Activated T-cell treated with anti-CD3 and anti-CD28 coated beads for 1 hour (primary cell): ENCODE data around the gene RAB3IL1.

Experiments
- DNase-seq: peaks from one replicate; pipeline ENCODE4 v3.0.0-alpha.2; 2020; ENCODE audit warnings: low read depth

The RAB3IL1 gene

GRCh38 chr11:61952882-61953281 is 35.5 kb upstream of the RAB3IL1 start:
- DNase-seq = no peak

GRCh38 chr11:61951484-61952135 is 34.2 kb upstream of the RAB3IL1 start:
- no peak for DNase-seq

- no peak for DNase-seq
Observed at GRCh38 chr11:61950035-61950547, 32.7 kb upstream of the RAB3IL1 start, which contains the start of gene BEST1. BEST1 (plus strand) TSS chr11:61950351; CDS start chr11:61951807, 1,456 bp downstream.

- no peak for DNase-seq
Observed at GRCh38 chr11:61949169-61950034, 32.0 kb upstream of the RAB3IL1 start.

GRCh38 chr11:61948505-61948904 is 31.1 kb upstream of the RAB3IL1 start:
- DNase-seq = no peak

GRCh38 chr11:61947486-61948210 is 30.3 kb upstream of the RAB3IL1 start:
- peak; percentile 49 for DNase-seq

GRCh38 chr11:61946894-61947293 is 29.5 kb upstream of the RAB3IL1 start:
- DNase-seq = no peak

- no peak for DNase-seq
Observed at GRCh38 chr11:61945191-61945590, 27.8 kb upstream of the RAB3IL1 start.

- no peak for DNase-seq
Observed at GRCh38 chr11:61940466-61940865, 23.1 kb upstream of the RAB3IL1 start.

- no peak for DNase-seq
Observed at GRCh38 chr11:61935861-61936260, 18.5 kb upstream of the RAB3IL1 start.

- no peak for DNase-seq
Observed at GRCh38 chr11:61930933-61931332, 13.6 kb upstream of the RAB3IL1 start.

GRCh38 chr11:61928606-61929005 is 11.2 kb upstream of the RAB3IL1 start:
- DNase-seq = no peak

- no peak for DNase-seq
Observed at GRCh38 chr11:61927501-61927900, 10.1 kb upstream of the RAB3IL1 start.

- DNase-seq = no peak
Observed at GRCh38 chr11:61926235-61926634, 8.9 kb upstream of the RAB3IL1 start.

- DNase-seq = no peak
Observed at GRCh38 chr11:61925736-61926135, 8.4 kb upstream of the RAB3IL1 start.

- DNase-seq = no peak
Observed at GRCh38 chr11:61924064-61924455, 6.7 kb upstream of the RAB3IL1 start.

GRCh38 chr11:61923166-61924063 is 6.0 kb upstream of the RAB3IL1 start:
- DNase-seq = no peak

- DNase-seq = no peak
Observed at GRCh38 chr11:61922539-61922938, 5.2 kb upstream of the RAB3IL1 start.

GRCh38 chr11:61921446-61921845 is 4.1 kb upstream of the RAB3IL1 start:
- no peak for DNase-seq

GRCh38 chr11:61919705-61920631 is 2.6 kb upstream of the RAB3IL1 start:
- no peak for DNase-seq
